ENCODE data around the gene MEGF11.

Gene MEGF11

DNA sequence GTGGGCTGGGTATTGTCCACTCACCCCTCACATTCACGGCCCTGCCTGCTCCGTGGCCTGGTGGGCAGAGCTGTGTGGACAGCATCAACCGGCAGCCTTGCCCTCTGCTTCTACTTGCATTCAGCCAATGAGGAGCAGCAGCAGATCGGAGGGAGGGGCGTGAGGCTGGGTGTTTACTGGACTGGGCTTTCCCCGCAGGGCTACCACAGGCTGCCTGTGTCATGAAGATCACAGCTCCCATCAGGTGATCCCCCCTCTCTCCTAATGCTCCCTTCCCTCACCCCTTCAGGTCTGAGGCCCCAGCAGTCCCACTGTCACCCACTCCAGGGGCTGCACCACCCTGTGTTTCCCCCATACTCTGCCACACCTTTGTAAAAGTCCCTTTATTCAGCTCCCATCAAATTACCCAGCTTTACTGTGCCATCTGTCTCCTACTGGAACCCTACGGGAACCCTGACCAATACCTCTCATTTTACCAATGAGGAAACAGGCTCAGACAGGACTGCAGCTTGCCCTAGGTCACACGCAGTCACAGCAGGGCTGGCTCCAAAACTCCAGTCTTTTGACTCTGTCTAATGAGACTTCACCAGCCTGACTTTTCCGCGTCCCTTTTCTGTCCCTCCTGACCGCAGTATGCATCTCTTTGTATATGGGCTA lies 81.1 kb downstream of the MEGF11 start:
- no peak for DNase-seq (ENCODE audit: low read depth in 4 of 4, low spot score in 1 of 4)

- no peak for DNase-seq (ENCODE audit: low read depth in 4 of 4, low spot score in 1 of 4)
Observed at GRCh38 chr15:66171841-66172240, 81.7 kb downstream of the MEGF11 start.

DNA sequence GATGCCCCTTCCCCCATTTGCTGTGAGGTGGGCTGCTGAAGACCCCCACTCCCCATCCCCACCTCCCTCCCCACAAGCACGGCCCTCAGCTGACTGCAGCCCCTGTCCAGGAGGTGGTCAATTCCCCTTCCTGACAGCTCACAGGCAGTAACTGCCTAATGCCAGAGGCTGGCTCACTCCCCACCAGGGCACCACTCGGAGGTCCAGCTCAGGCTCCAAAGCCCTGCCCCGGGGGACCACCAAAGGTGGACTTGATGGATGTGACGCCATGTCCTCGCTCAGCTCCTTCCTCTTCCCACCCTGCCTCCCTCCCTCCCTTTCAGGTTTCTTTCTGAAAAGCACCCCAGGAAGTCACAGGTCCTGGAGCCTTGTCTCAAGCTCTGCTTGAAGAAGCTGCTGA lies 82.8 kb downstream of the MEGF11 start:
- no peak for DNase-seq (ENCODE audit: low read depth in 4 of 4, low spot score in 1 of 4)

- DNase-seq (ENCODE audit: low read depth in 4 of 4, low spot score in 1 of 4) = no peak
Observed at GRCh38 chr15:66170042-66170441, 83.5 kb downstream of the MEGF11 start.

DNA sequence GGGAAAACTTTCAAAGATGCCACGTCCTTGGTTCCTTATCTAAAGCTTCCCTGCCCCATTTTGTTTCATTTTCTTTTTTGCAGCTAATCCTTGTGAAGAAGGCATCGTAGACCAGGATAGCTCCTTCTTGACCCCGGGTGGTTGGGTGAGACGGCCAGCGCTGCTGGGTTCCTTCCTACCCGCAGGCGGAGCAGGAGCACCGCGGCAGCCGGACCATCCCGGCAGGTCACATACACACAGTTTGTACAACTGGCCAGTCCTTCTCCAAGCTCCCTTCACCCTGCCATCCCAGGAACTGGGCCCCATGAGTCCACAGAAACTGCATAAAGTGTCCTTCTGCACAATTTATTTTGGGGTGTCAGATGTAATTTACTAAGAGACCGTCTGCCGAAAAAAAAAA lies 83.9 kb downstream of the MEGF11 start:
- DNase-seq (ENCODE audit: low read depth in 4 of 4, low spot score in 1 of 4) = no peak

- DNase-seq (ENCODE audit: low read depth in 4 of 4, low spot score in 1 of 4) = no peak
Observed at GRCh38 chr15:66169023-66169422, 84.5 kb downstream of the MEGF11 start.

GRCh38 chr15:66167854-66168253 lies 85.7 kb downstream of the MEGF11 start:
- no peak for DNase-seq (ENCODE audit: low read depth in 4 of 4, low spot score in 1 of 4)

DNA sequence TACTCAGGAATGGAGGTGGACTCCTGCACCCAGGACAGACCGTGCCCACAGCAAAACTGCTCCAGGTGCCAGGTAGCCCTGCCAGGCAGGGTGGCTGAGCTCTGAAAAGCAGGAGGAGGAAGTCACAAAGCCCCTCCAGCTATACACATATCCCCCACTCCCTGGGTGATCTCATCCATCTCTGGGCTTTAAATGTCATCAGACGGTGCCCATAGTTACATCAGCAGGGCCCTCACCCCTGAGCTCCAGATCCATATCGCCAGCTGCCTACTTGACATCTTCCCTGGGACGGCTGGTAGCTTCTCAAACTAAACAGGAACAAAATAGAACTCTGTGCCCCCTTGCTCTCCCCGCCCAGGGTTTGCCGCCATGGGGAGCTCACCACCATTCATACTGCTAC lies 87.7 kb downstream of the MEGF11 start:
- DNase-seq (ENCODE audit: low read depth in 4 of 4, low spot score in 1 of 4) = no peak

DNA sequence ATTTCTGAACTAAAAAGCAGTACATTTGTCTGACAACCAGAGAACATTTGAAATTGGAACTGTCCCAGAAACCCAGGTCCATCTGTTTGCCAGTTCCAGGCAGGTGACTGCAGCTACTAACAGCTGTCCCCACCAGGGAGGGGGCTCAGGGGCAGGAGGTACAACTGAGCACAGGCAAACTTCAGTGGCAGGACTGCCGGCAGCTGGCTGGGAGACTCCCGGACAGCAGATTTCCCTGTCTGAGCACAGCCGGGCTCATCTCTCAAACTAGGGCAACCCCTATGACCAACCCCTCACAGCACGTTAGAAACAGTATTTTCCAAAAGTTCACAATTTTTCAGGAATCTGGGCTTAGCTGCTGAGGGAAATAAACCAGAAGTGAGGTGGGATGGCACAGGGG lies 88.8 kb downstream of the MEGF11 start:
- no peak for DNase-seq (ENCODE audit: low read depth in 4 of 4, low spot score in 1 of 4)

GRCh38 chr15:66163553-66163952 lies 90.0 kb downstream of the MEGF11 start:
- no peak for DNase-seq (ENCODE audit: low read depth in 4 of 4, low spot score in 1 of 4)

DNA sequence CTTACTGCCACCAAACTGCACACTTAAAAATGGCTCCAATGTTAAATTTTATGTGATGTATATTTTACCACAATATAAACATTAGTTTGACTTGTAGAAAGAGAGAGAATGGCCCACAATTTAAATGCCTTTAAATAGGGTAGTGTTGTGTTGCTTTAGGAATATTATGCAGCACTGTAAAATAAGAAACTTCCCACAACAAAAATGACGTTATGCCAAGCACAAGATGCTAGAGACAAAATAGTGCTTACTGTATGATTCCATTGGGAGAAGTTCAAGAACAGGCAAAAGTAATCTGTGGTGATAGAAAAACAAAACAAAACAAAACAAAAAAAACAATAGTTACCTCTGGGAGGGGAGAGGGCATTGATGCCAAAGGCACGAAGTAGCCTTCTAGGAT lies 91.3 kb downstream of the MEGF11 start:
- DNase-seq (ENCODE audit: low read depth in 4 of 4, low spot score in 1 of 4) = no peak

GRCh38 chr15:66161575-66162118 lies 91.9 kb downstream of the MEGF11 start:
- DNase-seq (ENCODE audit: low read depth in 4 of 4, low spot score in 1 of 4) = no peak

DNA sequence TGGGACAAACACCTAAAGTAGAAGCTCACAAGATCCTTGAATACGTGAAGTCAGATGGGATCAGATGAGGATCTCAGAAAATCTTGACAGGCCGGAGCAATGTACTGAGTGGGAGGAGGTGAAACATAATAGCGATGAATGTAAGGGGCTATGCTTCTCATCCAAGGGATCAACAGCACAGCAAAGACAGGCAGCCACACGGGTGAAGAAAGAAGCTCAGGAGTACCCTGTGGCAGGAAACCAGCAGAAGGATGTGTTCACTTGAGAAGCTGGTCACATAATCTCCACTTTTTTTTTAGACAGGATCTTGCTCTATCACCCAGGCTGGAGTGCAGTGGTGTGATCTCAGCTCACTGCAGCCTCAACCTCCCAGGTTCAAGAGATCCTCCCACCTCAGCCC lies 92.4 kb downstream of the MEGF11 start:
- no peak for DNase-seq (ENCODE audit: low read depth in 4 of 4, low spot score in 1 of 4)

GRCh38 chr15:66157507-66157906 lies 96.0 kb downstream of the MEGF11 start:
- DNase-seq (ENCODE audit: low read depth in 4 of 4, low spot score in 1 of 4) = no peak

GRCh38 chr15:66156310-66156975 lies 97.1 kb downstream of the MEGF11 start:
- DNase-seq (ENCODE audit: low read depth in 4 of 4, low spot score in 1 of 4) = no peak

- no peak for DNase-seq (ENCODE audit: low read depth in 4 of 4, low spot score in 1 of 4)
Observed at GRCh38 chr15:66155065-66155464, 98.5 kb downstream of the MEGF11 start.

DNA sequence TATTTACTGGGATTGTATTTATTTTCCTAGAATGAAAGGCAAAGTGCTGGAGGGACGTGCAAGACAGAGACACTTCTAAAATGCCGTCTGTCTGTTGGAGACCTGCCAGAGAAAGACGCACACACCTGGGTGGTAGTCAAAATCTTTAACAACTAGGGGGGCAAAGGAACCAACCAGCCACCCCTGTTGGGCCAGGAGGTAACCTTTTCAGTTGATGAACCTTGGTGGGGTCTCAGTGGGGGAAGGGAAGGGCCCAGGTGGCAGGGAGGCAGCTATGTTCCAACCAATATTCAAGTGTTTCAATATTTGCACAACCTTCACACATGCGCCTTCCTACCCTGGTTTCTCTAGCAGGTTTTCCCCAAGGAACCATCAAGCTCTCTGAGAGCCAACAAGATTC lies 99.0 kb downstream of the MEGF11 start:
- DNase-seq (ENCODE audit: low read depth in 4 of 4, low spot score in 1 of 4) = no peak

DNA sequence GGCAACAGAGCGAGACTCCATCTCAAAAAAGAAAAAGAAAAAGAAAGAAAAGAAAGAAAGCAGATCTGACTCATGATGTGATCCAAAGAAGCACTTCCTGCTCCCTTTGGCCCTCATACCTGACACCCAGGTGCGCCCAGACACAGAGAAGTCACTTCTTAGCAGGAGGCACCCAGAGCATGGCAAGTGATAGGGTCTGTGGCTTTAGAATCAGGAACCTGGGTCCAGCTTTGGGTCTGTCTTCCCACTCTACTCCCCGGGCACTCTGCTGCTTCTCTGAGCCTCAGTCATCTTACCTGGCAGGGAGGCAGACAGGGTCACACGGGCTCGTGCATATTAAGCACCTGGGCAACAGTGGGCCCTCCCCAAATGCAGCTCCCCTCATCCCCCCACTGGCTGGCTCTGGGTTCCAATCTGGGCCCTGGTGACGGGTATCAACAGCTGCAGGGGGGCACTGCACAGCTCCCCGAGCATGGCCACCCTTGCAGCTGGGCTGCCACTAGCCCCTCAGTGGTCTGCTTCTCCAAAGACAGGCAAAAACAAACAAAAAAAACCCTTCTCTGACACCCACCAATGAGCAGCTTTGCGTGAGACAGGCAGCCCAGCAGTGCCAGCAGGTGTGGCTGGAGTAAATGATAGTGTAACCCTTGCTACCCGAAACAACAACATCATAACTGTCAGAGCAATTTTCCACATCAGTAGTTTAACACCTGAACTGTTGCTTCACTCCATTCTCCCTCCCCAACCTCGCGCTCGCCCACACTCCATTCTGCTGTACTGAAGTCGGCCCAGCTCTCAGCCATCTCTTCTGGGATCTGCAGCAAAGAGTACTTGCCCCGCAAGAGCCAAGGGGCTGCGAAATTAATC lies 99.8 kb downstream of the MEGF11 start:
- no peak for DNase-seq (ENCODE audit: low read depth in 4 of 4, low spot score in 1 of 4)

DNA sequence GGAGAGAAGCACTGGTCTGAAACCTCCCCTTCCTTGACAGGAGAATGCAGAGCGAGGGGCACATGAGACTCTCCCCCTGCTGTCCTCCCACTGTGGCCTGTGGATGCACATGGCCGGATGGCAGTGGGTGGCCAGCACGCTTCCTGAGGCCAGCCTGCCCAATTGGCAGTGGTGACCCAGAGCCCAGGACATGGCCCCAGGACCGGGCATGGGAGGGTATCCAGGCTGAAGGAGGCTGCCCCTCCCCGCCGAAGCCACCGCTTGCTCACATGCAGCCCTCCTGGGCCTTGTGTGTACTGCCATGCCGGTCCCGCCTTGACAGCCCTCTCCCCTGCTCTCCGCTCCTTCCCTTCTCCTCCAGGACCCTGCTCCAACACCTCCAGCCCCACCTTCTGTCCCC lies 100.9 kb downstream of the MEGF11 start:
- no peak for DNase-seq (ENCODE audit: low read depth in 4 of 4, low spot score in 1 of 4)

DNA sequence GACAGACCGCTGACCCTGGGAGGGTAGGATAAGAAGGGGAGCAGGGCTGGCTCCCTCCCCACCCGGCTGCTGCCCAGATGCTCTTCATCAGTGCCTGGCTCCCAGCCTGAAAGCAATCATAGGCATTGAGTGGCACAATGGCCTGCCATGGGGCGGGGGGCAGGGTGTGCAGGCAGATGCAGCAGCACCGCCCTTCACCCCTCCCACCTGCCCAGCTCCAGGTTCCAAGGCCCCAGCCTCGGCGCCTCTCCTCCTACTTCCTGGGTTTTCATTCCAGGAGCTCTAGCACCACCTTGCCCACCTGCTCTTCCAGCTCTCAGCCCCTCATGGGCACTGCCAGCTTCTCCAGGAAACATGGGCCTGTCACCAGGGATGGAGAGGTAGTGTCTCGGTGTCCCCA lies 101.7 kb downstream of the MEGF11 start:
- no peak for DNase-seq (ENCODE audit: low read depth in 4 of 4, low spot score in 1 of 4)

- no peak for DNase-seq (ENCODE audit: low read depth in 4 of 4, low spot score in 1 of 4)
Observed at GRCh38 chr15:66149871-66150270, 103.7 kb downstream of the MEGF11 start.

DNA sequence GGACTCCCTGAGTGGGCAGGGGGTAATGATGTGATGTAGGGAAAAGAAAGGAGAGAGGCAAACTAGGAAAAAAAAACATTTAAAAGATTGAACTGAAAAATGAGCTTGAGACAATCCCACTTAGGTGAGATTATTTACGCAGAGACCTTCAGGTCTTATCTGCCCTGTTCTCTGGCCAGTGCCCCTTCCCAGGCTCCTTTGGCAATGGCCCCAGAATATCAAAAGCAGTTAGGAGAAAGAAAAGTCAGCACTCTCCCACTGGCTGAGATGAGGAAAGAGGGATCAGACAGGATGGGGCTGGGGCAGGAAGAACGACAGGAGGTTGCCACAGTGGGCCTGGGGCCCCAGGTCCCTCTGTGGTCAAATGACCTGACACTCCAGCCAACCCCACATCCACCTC lies 105.4 kb downstream of the MEGF11 start:
- no peak for DNase-seq (ENCODE audit: low read depth in 4 of 4, low spot score in 1 of 4)
